ENCODE measurements around the gene RPS25.
"Not testable (repeated sequence)": the region's sequence is repeated elsewhere in the genome, so short reads cannot be mapped to it uniquely, and the experiment has no call there.

Gene RPS25

GRCh38 chr11:118973985-118974384 is 44.2 kb downstream of the RPS25 start:
- DNase-seq (ENCODE audit: low read depth in 2 of 2, low spot score in 1 of 2): no peak

GRCh38 chr11:118971646-118972045 is 46.5 kb downstream of the RPS25 start, which contains the start of gene FOXR1:
FOXR1 (plus strand) TSS chr11:118971761; CDS start chr11:118971932, 171 bp downstream.
- DNase-seq (ENCODE audit: low read depth in 2 of 2, low spot score in 1 of 2): no peak

- DNase-seq (ENCODE audit: low read depth in 2 of 2, low spot score in 1 of 2): not testable (repeated sequence)
These were observed 48.6 kb downstream of the RPS25 start for GRCh38 chr11:118969508-118969907.

Measured in stimulated activated CD8-positive, alpha-beta memory T cell treated with anti-CD3 and anti-CD28 coated beads, Interleukin-4, amount 100 ng/mL, for 1 hour (primary cell).